HCT116 (cell line): Measurements from ENCODE around the gene DEPDC5. TPM values are rescaled to one million over a fixed set of nuclear protein-coding genes. Genes with fewer than 3 reads are reported as not detected.
"Not testable (repeated sequence)": the region's sequence is repeated elsewhere in the genome, so short reads cannot be mapped to it uniquely, and the experiment has no call there.

Experiments
- ATAC-seq: fragments of 200-7000 bp; cut with Tn5 transposase; 2 replicates; pipeline ENCODE4 v1.9.1; 2020; ENCODE audit warnings: mild to moderate bottlenecking, moderate library complexity
- BruUV-seq: library from RNA; stranded (reverse); fragments of 400-500 nt; replicated peaks from 2 replicates; lab custom pipeline; 2021; lab: Mats Ljungman, UMichigan
- CTCF ChIA-PET: fragments of 300-600 bp; sonication (Branson Sonifier 250); formaldehyde crosslinking; loops from one replicate; lab custom pipeline; 2021; ENCODE audit warnings: antibody characterized with exemption; lab: Charles Lee
- POLR2A ChIA-PET: fragments of 300-600, 350-600 bp; sonication (Branson Sonifier 250); formaldehyde crosslinking; loops from one replicate; lab custom pipeline; 2021; ENCODE audit warnings: antibody characterized with exemption; lab: Charles Lee
- RAD21 ChIA-PET, 2 experiments: fragments of 300-600 bp; sonication (Branson Sonifier 250); formaldehyde crosslinking; loops; one replicate each; lab custom pipeline; 2023; ENCODE audit warnings: low total read pairs in 2 of 2; ENCODE audit not compliant: uncharacterized antibody in 2 of 2, unreplicated experiment in 2 of 2, low non-redundant PET in 1 of 2; lab: Charles Lee
- DNase-seq: peaks from one replicate; pipeline ENCODE4 v3.0.0-alpha.2; 2010; ENCODE audit warnings: low read depth, low spot score
- H2AFZ ChIP-seq: fragments of 200-600 bp; shearing (Covaris generic), sonication (generic); 2 replicates; pipeline ENCODE4 v1.6.1; 2017; ENCODE audit warnings: low read depth, mixed run types, mixed read lengths, antibody characterized with exemption, low read length; ENCODE audit not compliant: poor library complexity, severe bottlenecking
- H3K27ac ChIP-seq: 2 replicates; pipeline ENCODE4 v1.5.1; 2012; ENCODE audit warnings: low read depth, low read length
- H3K27me3 ChIP-seq: fragments of 200-600 bp; sonication (generic); 2 replicates; pipeline ENCODE4 v1.6.1; 2016; ENCODE audit warnings: mixed run types, low read length, mixed read lengths; ENCODE audit not compliant: insufficient read depth
- H3K36me3 ChIP-seq, 2 experiments: fragments of 200-500 bp in 1 of 2; fragments of 200-600 bp in 1 of 2; sonication (Bioruptor generic) in 1 of 2; sonication (generic) in 1 of 2; 2 replicates each; pipeline versions ENCODE4 v1.5.1 to v1.6.1; 2014 to 2016; ENCODE audit warnings: low read length in 2 of 2, inconsistent platforms in 1 of 2, mixed read lengths in 1 of 2, mixed run types in 1 of 2; ENCODE audit not compliant: insufficient read depth in 2 of 2, control insufficient read depth in 1 of 2
- H3K4me1 ChIP-seq, 2 experiments: fragments of 200-600 bp in 1 of 2; sonication (generic) in 1 of 2; 2 replicates each; pipeline versions ENCODE4 v1.5.1 to v1.6.1; 2012 to 2017; ENCODE audit warnings: low read length in 2 of 2, inconsistent platforms in 1 of 2, mild to moderate bottlenecking in 1 of 2, mixed read lengths in 1 of 2, mixed run types in 1 of 2, moderate library complexity in 1 of 2; ENCODE audit not compliant: insufficient read depth in 2 of 2, control insufficient read depth in 1 of 2
- H3K4me2 ChIP-seq: fragments of 200-600 bp; sonication (generic); 2 replicates; pipeline ENCODE4 v1.6.1; 2017; ENCODE audit warnings: mixed run types, low read length, mixed read lengths
- H3K4me3 ChIP-seq, 2 experiments: fragments of 200-600 bp in 1 of 2; sonication (generic) in 1 of 2; replicated peaks in 1 of 2; 2 replicates each; pipeline ENCODE4 v1.5.1; 2011 to 2016; ENCODE audit warnings: low read length in 2 of 2, control low read depth in 1 of 2, low read depth in 1 of 2, mild to moderate bottlenecking in 1 of 2, mixed read lengths in 1 of 2, mixed run types in 1 of 2
- H3K79me2 ChIP-seq: fragments of 200-600 bp; sonication (generic); 2 replicates; pipeline ENCODE4 v1.6.1; 2017; ENCODE audit warnings: mild to moderate bottlenecking, mixed run types, low read length, moderate library complexity, mixed read lengths; ENCODE audit not compliant: insufficient read depth
- H3K9ac ChIP-seq: fragments of 200-600 bp; sonication (generic); 2 replicates; pipeline ENCODE4 v1.6.1; 2016; ENCODE audit warnings: low read length, mixed read lengths
- H3K9me2 ChIP-seq: fragments of 200-600 bp; sonication (generic), shearing (Covaris generic); 2 replicates; pipeline ENCODE4 v1.6.1; 2017; ENCODE audit warnings: mixed run types, mild to moderate bottlenecking, moderate library complexity; ENCODE audit not compliant: insufficient read depth
- H3K9me3 ChIP-seq, 2 experiments: fragments of 200-500 bp in 1 of 2; fragments of 200-600 bp in 1 of 2; sonication (Bioruptor generic) in 1 of 2; sonication (generic) in 1 of 2; 2 replicates each; pipeline ENCODE4 v1.6.1; 2014 to 2017; ENCODE audit warnings: low read length in 2 of 2, mixed read lengths in 2 of 2, inconsistent platforms in 1 of 2, low read depth in 1 of 2, mild to moderate bottlenecking in 1 of 2, mixed run types in 1 of 2, moderate library complexity in 1 of 2; ENCODE audit not compliant: control insufficient read depth in 1 of 2, insufficient read depth in 1 of 2
- H4K20me1 ChIP-seq: fragments of 200-600 bp; sonication (generic), shearing (Covaris generic); 2 replicates; pipeline ENCODE4 v1.6.1; 2017; ENCODE audit warnings: mixed run types, mild to moderate bottlenecking, moderate library complexity; ENCODE audit not compliant: insufficient read depth
- CTCF ChIP-seq, 3 experiments: fragments of 200-600 bp in 1 of 3; sonication (generic) in 1 of 3; IDR thresholded peaks in 2 of 3; conservative IDR thresholded peaks in 1 of 3; 2 replicates each; pipeline ENCODE4 v1.5.1; 2012 to 2017; ENCODE audit warnings: low read depth in 2 of 3, low read length in 2 of 3, antibody characterized with exemption in 1 of 3, borderline replicate concordance in 1 of 3, control low read depth in 1 of 3, mild to moderate bottlenecking in 1 of 3, mixed read lengths in 1 of 3, mixed run types in 1 of 3, moderate library complexity in 1 of 3; ENCODE audit not compliant: insufficient read depth in 1 of 3
- SIN3A ChIP-seq: IDR thresholded peaks from 2 replicates; pipeline ENCODE4 v1.6.1; 2012; ENCODE audit warnings: low read depth
- ZBTB33 ChIP-seq: IDR thresholded peaks from 2 replicates; pipeline ENCODE4 v1.6.1; 2011; ENCODE audit warnings: mild to moderate bottlenecking, low read length, moderate library complexity; ENCODE audit not compliant: insufficient replicate concordance; ENCODE audit errors: extremely low read depth
- intact Hi-C: fragments of 100-400 bp; cut with micrococcal nuclease; formaldehyde crosslinking; loops from 2 replicates; pipeline ENCODE4 v1.10.0; 2022
- total RNA-seq: library from RNA; stranded (reverse); gene quantifications from one replicate; pipeline ENCODE4 v1.2.1, GENCODE V29; 2021; ENCODE audit not compliant: unreplicated experiment

Gene DEPDC5
- total RNA-seq, 1 experiment from 2014 or later, result 35.0 TPM

GRCh38 chr22:31757265-31757664 lies 3.4 kb downstream of the DEPDC5 start (continued):
- TF ChIP-seq ZBTB33 (no peak), SIN3A (no peak), CTCF (IDR thresholded peaks at IDR 0.05 in 2 of 3, conservative IDR thresholded peaks at IDR 0.05 in 1 of 3; ENCODE audit: borderline replicate concordance in 1 of 3, insufficient read depth in 1 of 3, low read depth in 2 of 3, low read length in 2 of 3) (no peak)
- TF ChIP-seq, all 23 proteins: peak for 0

DNA sequence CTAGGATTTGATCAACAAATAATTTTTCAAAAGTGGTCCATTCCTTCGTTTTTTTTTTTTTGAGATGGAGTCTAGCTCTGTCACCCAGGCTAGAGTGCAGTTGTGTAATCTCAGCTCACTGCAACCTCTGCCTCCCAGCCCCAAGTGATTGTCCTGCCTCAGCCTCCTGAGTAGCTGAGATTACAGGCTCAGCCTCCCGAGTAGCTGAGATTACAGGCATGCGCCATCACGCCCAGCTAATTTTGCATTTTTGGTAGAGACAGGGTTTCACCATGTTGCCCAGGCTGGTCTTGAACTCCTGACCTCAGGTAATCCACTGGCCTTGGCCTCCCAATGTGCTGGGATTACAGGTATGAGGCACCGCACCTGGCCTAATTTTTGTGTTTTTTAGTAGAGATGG lies 5.0 kb downstream of the DEPDC5 start:
- ATAC-seq, H3K9me2 ChIP-seq, H3K27me3 ChIP-seq, H3K4me2 ChIP-seq, intact Hi-C loops, H3K27ac ChIP-seq, H3K4me3 ChIP-seq, H3K4me1 ChIP-seq, CTCF ChIA-PET, H3K9ac ChIP-seq, H3K9me3 ChIP-seq, DNase-seq, RAD21 ChIA-PET, H4K20me1 ChIP-seq, BruUV-seq, H2AFZ ChIP-seq: not testable (repeated sequence)
- POLR2A ChIA-PET, result interaction anchor here (0.6 to 0.7 kb wide), 2 partner anchors 211 to 685 kb away, joined by 3 to 4 read pairs; no protein-coding TSS in a partner anchor
- peaks cover 25% of the 10 kb centered on the region for H3K79me2 ChIP-seq
- peaks cover 8 to 15% of the 10 kb centered on the region in 2 experiments; a peak in 3 of 4 replicates for H3K36me3 ChIP-seq
